K562 (cell line): Measurements from ENCODE around the gene EPB41L1. TPM values are rescaled to one million over a fixed set of nuclear protein-coding genes. Genes with fewer than 3 reads are reported as not detected.

Experiments used
- ATAC-seq: fragments of 200-7000 bp; cut with Tn5 transposase; 3 replicates; pipeline ENCODE4 v1.9.1; 2020; ENCODE audit warnings: moderate library complexity
- BruUV-seq: library from RNA; stranded (reverse); fragments of 400-500 nt; replicated peaks from 2 replicates; lab custom pipeline; 2021; lab: Mats Ljungman, UMichigan
- CTCF ChIA-PET: fragments of 300-600 bp; formaldehyde crosslinking; extraction: SDS; loops from one replicate; lab custom pipeline; 2021; ENCODE audit warnings: low intra/inter-chr PET ratio; lab: Yijun Ruan, JAX
- POLR2A ChIA-PET: fragments of 300-600, 350-650 bp; sonication (Branson Sonifier 250); formaldehyde crosslinking; extraction: SDS; loops from one replicate; lab custom pipeline; 2021; ENCODE audit warnings: antibody characterized with exemption, inconsistent platforms; lab: Yijun Ruan, JAX
- DNase-seq, 4 experiments: peaks; one replicate each; pipeline versions ENCODE4 v3.0.0 to v3.0.0-alpha.2; 2011 to 2018; ENCODE audit warnings: low spot score in 3 of 4, mixed read lengths in 3 of 4; ENCODE audit errors: extremely low read depth in 1 of 4
- FAIRE-seq: peaks from 2 replicates; lab custom pipeline; 2011; peaks lifted over from hg19 to GRCh38; lab: Jason Lieb, UNC
- H2AFZ ChIP-seq: 2 replicates; pipeline ENCODE4 v1.6.0; 2011; ENCODE audit warnings: low read depth, low read length, control low read depth, inconsistent platforms
- H3K27ac ChIP-seq: fragments of 200-600 bp; 3 replicates; pipeline ENCODE4 v1.8.0; 2011; ENCODE audit warnings: low read depth, mild to moderate bottlenecking, control low read depth, inconsistent platforms, low read length, moderate library complexity, mixed read lengths; ENCODE audit errors: extremely low read depth
- H3K27me3 ChIP-seq, 2 experiments: fragments of 300-600 bp in 1 of 2; 2 replicates in 1 of 2; 3 replicates in 1 of 2; pipeline versions ENCODE4 v1.6.0 to v1.8.0; 2011; ENCODE audit warnings: inconsistent platforms in 2 of 2, low read length in 2 of 2, mild to moderate bottlenecking in 1 of 2, mixed read lengths in 1 of 2, moderate library complexity in 1 of 2; ENCODE audit not compliant: control insufficient read depth in 2 of 2, insufficient read depth in 2 of 2
- H3K36me3 ChIP-seq: fragments of 300-600 bp; 3 replicates; pipeline ENCODE4 v1.8.0; 2011; ENCODE audit warnings: mild to moderate bottlenecking, low read length, inconsistent platforms; ENCODE audit not compliant: control insufficient read depth, insufficient read depth
- H3K4me1 ChIP-seq, 2 experiments: fragments of 200-600 bp in 1 of 2; replicated peaks in 1 of 2; 2 replicates in 1 of 2; 3 replicates in 1 of 2; pipeline versions ENCODE4 v1.5.1 to v1.8.0; 2011; ENCODE audit warnings: inconsistent platforms in 2 of 2, low read length in 2 of 2, mild to moderate bottlenecking in 1 of 2, mixed read lengths in 1 of 2, moderate library complexity in 1 of 2; ENCODE audit not compliant: control insufficient read depth in 2 of 2, insufficient read depth in 2 of 2
- H3K4me2 ChIP-seq: 2 replicates; pipeline ENCODE4 v1.6.1; 2011; ENCODE audit warnings: low read length, control low read depth, inconsistent platforms, mixed read lengths; ENCODE audit not compliant: insufficient read depth
- H3K4me3 ChIP-seq: fragments of 200-600 bp; sonication (generic), shearing (Covaris generic); 2 replicates; pipeline ENCODE4 v1.5.1; 2016; ENCODE audit warnings: control low read depth, inconsistent platforms
- H3K79me2 ChIP-seq: fragments of 200-600 bp; 3 replicates; pipeline ENCODE4 v1.8.0; 2011; ENCODE audit warnings: low read length, inconsistent platforms; ENCODE audit not compliant: control insufficient read depth, insufficient read depth
- H3K9ac ChIP-seq, 2 experiments: 2 replicates each; pipeline versions ENCODE4 v1.6.0 to v1.6.1; 2011; ENCODE audit warnings: low read depth in 2 of 2, low read length in 2 of 2, control low read depth in 1 of 2, inconsistent platforms in 1 of 2, mild to moderate bottlenecking in 1 of 2, mixed read lengths in 1 of 2; ENCODE audit not compliant: insufficient read depth in 1 of 2
- H3K9me1 ChIP-seq: one replicate; pipeline ENCODE4 v1.6.0; 2011; ENCODE audit warnings: inconsistent platforms, mild to moderate bottlenecking, low read length, moderate library complexity; ENCODE audit not compliant: control insufficient read depth, insufficient read depth
- H3K9me3 ChIP-seq: replicated peaks from 2 replicates; pipeline ENCODE4 v1.5.1; 2011; ENCODE audit warnings: low read depth, low read length, inconsistent platforms; ENCODE audit not compliant: control insufficient read depth, insufficient read depth
- H4K20me1 ChIP-seq: replicated peaks from 2 replicates; pipeline ENCODE4 v1.6.1; 2011; ENCODE audit warnings: low read length, inconsistent platforms, mixed read lengths; ENCODE audit not compliant: control insufficient read depth, insufficient read depth
- HMGN3 ChIP-seq: IDR thresholded peaks from 2 replicates; pipeline ENCODE4 v1.6.1; 2011; ENCODE audit warnings: borderline replicate concordance, low read depth, mild to moderate bottlenecking, mixed read lengths, low read length; ENCODE audit not compliant: insufficient read length; ENCODE audit errors: extremely low read depth
- HNRNPL ChIP-seq: fragments of 200-400 bp; formaldehyde crosslinking; IDR thresholded peaks from 2 replicates; pipeline ENCODE4 v1.6.1; 2017; ENCODE audit warnings: low read depth, mild to moderate bottlenecking, low read length
- JUN ChIP-seq, 2 experiments: sonication (generic) in 1 of 2; formaldehyde crosslinking in 1 of 2; IDR thresholded peaks; 2 replicates each; pipeline versions ENCODE4 v1.6.1 to v1.8.0; 2012 to 2022; ENCODE audit warnings: borderline replicate concordance in 2 of 2, mild to moderate bottlenecking in 2 of 2, improper control_type of control experiment in 1 of 2, low read depth in 1 of 2, low read length in 1 of 2, missing genetic modification reagents in 1 of 2
- KHSRP ChIP-seq: fragments of 450-650 bp; IDR thresholded peaks from 2 replicates; pipeline ENCODE4 v1.6.1; 2017
- NFYB ChIP-seq: IDR thresholded peaks from 2 replicates; pipeline ENCODE4 v1.6.1; 2011; ENCODE audit warnings: mild to moderate bottlenecking, moderate library complexity; ENCODE audit not compliant: insufficient read length; ENCODE audit errors: extremely low read depth
- NR3C1 ChIP-seq: sonication (generic); formaldehyde crosslinking; IDR thresholded peaks from 2 replicates; pipeline ENCODE4 v1.8.1; 2022; ENCODE audit warnings: missing genetic modification reagents
- PHB ChIP-seq: fragments of 250-450 bp; sonication (Bioruptor Pico); IDR thresholded peaks from 2 replicates; pipeline ENCODE4 v1.5.0; 2021
- RNF2 ChIP-seq: sonication (generic); IDR thresholded peaks from 2 replicates; pipeline ENCODE4 v1.6.1; 2016
- YBX1 ChIP-seq: fragments of 450-650 bp; IDR thresholded peaks from 2 replicates; pipeline ENCODE4 v1.7.1; 2016; ENCODE audit warnings: mild to moderate bottlenecking
- ZNF507 ChIP-seq: conservative IDR thresholded peaks from 2 replicates; pipeline ENCODE4 v1.6.1; 2017; ENCODE audit warnings: missing genetic modification characterization, missing compliant biosample characterization
- ZNF764 ChIP-seq: fragments of 250-450 bp; sonication (Bioruptor Pico); IDR thresholded peaks from 2 replicates; pipeline ENCODE4 v1.4.0; 2020; ENCODE audit warnings: low read depth, mild to moderate bottlenecking, moderate library complexity
- WGBS: fragments of 100-300 bp; shearing (Covaris generic); methylation state at CpG from one replicate; pipeline ENCODE4 v1.1.6; 2016; ENCODE audit warnings: low coverage, mixed read lengths; ENCODE audit not compliant: insufficient coverage; ENCODE audit errors: missing lambda C conversion rate; 5-methylcytosine and 5-hydroxymethylcytosine counted together
- in situ Hi-C: fragments of 300-500 bp; cut with MboI; formaldehyde crosslinking; loops from 4 replicates; pipeline ENCODE4 v1.15.0; 2018; ENCODE audit warnings: inconsistent platforms, mixed read lengths
- intact Hi-C: fragments of 100-400 bp; cut with micrococcal nuclease; formaldehyde crosslinking; loops from 2 replicates; pipeline ENCODE4 v1.14.2; 2022
- polyA plus RNA-seq, 8 experiments: library from polyadenylated mRNA; depleted of rRNA in 4 of 8; stranded (reverse) in 5 of 8; unstranded in 3 of 8; fragments of >200 nt; fragmentation: Nextera tagmentation in 2 of 8; fragmentation: Illumina TruSeq in 1 of 8; extraction: Ambion mirVana in 2 of 8; extraction: Trizol in 1 of 8; gene quantifications; 2 replicates each; pipeline versions ENCODE4 v1.2.1 to v1.2.3, GENCODE V29; 2011 to 2014; ENCODE audit warnings: inconsistent platforms in 1 of 8, missing spikeins in 1 of 8
- total RNA-seq, 7 experiments: library from RNA; depleted of rRNA in 6 of 7; stranded (reverse); fragments of >200 nt in 6 of 7; fragmentation: Illumina TruSeq in 2 of 7; extraction: Trizol in 2 of 7; gene quantifications; 2 replicates each; pipeline versions ENCODE4 v1.2.1 to v1.2.3, GENCODE V29; 2011 to 2021; ENCODE audit warnings: low replicate concordance in 1 of 7
- TF ChIP-seq, protein P1 (sequence below): fragments of 450-650 bp; conservative IDR thresholded peaks from 2 replicates; pipeline ENCODE4 v1.6.1; 2016; ENCODE audit warnings: missing genetic modification characterization, low read depth, mild to moderate bottlenecking, control low read depth, missing compliant biosample characterization
- TF ChIP-seq, protein P2 (sequence below): fragments of 150-350 bp; IDR thresholded peaks from 2 replicates; pipeline ENCODE4 v1.6.1; 2014; ENCODE audit warnings: low read depth, mild to moderate bottlenecking, low read length, borderline replicate concordance
- TF ChIP-seq, protein P3 (sequence below): fragments of 250-450 bp; sonication (Bioruptor Pico); IDR thresholded peaks from 2 replicates; pipeline ENCODE4 v1.5.0; 2021; ENCODE audit warnings: mild to moderate bottlenecking, borderline replicate concordance

Gene EPB41L1
- total and polyA plus RNA-seq, 9 of the 15 experiments (the other 6 are each of a cell fraction or from before 2014, with no cell fraction given): 0.11 to 4.3 (median 1.3) TPM

DNA sequence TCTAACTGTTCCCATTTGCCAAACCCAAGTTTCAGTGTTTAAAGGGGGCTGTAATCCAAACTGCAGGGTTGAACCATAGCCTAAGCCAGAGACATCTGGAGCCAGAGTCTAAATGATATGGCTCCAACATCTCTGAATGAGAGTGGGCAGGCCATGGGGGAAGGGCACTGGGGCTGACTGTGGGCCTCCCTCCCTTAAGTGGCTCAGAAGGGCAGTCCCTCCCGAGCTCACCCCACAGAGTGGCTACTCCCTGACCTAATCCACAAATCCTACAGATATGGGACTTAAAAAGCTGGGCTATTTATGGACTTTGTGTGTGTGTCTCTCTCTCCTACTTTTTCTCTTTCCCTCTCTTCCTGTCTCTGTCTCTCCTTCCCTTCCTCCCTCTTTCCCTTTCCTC lies 45.9 kb downstream of the EPB41L1 start:
- Histone ChIP-seq H3K4me3 (no peak overlapping the region), H2AFZ (no peak overlapping the region), H3K9me1 (no peaks in the 10 kb centered on the region), H3K4me2 (no peak overlapping the region), H3K9ac (no peak overlapping the region), H3K27ac (no peak overlapping the region), H3K36me3 (no peaks in the 10 kb centered on the region), H3K4me1 (no peaks in the 10 kb centered on the region), H3K9me3 (no peaks in the 10 kb centered on the region), H3K79me2 (no peaks in the 10 kb centered on the region), H3K27me3 (peaks cover 20 to 38% of the 10 kb centered on the region in 2 experiments; a peak in 4 of 5 replicates), H4K20me1 (peaks cover 10% of the 10 kb centered on the region; the same call in 1 of the 2 replicates)
- DNase-seq (no peak), FAIRE-seq (no peak), ATAC-seq (no peak)
- WGBS: 0% methylated on average over 1 of the region's 1 CpG
- BruUV-seq: no TSS peak
- intact Hi-C loops (no loop called here), in situ Hi-C loops (loop anchor here (25.0 kb wide), 1 partner anchor 237 kb away; no protein-coding TSS in a partner anchor)
- TF ChIP-seq NR3C1 (CRISPR knock-in tag): no peak
- TF ChIP-seq KHSRP: no peak
- TF ChIP-seq NFYB: no peak
- TF ChIP-seq JUN (IDR thresholded peaks at IDR 0.05; ENCODE audit: borderline replicate concordance, low read depth, low read length): no peak
- no peak for TF ChIP-seq JUN (CRISPR knock-in tag; IDR thresholded peaks at IDR 0.05; ENCODE audit: borderline replicate concordance)
- TF ChIP-seq, protein P1, sequence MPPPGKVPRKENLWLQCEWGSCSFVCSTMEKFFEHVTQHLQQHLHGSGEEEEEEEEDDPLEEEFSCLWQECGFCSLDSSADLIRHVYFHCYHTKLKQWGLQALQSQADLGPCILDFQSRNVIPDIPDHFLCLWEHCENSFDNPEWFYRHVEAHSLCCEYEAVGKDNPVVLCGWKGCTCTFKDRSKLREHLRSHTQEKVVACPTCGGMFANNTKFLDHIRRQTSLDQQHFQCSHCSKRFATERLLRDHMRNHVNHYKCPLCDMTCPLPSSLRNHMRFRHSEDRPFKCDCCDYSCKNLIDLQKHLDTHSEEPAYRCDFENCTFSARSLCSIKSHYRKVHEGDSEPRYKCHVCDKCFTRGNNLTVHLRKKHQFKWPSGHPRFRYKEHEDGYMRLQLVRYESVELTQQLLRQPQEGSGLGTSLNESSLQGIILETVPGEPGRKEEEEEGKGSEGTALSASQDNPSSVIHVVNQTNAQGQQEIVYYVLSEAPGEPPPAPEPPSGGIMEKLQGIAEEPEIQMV: no peak
- TF ChIP-seq HNRNPL: no peak
- TF ChIP-seq PHB (CRISPR knock-in tag): no peak
- TF ChIP-seq ZNF764 (CRISPR knock-in tag): no peak
- TF ChIP-seq YBX1: no peak
- no peak for TF ChIP-seq ZNF507 (tag)
- TF ChIP-seq, protein P2, sequence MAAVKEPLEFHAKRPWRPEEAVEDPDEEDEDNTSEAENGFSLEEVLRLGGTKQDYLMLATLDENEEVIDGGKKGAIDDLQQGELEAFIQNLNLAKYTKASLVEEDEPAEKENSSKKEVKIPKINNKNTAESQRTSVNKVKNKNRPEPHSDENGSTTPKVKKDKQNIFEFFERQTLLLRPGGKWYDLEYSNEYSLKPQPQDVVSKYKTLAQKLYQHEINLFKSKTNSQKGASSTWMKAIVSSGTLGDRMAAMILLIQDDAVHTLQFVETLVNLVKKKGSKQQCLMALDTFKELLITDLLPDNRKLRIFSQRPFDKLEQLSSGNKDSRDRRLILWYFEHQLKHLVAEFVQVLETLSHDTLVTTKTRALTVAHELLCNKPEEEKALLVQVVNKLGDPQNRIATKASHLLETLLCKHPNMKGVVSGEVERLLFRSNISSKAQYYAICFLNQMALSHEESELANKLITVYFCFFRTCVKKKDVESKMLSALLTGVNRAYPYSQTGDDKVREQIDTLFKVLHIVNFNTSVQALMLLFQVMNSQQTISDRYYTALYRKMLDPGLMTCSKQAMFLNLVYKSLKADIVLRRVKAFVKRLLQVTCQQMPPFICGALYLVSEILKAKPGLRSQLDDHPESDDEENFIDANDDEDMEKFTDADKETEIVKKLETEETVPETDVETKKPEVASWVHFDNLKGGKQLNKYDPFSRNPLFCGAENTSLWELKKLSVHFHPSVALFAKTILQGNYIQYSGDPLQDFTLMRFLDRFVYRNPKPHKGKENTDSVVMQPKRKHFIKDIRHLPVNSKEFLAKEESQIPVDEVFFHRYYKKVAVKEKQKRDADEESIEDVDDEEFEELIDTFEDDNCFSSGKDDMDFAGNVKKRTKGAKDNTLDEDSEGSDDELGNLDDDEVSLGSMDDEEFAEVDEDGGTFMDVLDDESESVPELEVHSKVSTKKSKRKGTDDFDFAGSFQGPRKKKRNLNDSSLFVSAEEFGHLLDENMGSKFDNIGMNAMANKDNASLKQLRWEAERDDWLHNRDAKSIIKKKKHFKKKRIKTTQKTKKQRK: no peak
- TF ChIP-seq, protein P3, sequence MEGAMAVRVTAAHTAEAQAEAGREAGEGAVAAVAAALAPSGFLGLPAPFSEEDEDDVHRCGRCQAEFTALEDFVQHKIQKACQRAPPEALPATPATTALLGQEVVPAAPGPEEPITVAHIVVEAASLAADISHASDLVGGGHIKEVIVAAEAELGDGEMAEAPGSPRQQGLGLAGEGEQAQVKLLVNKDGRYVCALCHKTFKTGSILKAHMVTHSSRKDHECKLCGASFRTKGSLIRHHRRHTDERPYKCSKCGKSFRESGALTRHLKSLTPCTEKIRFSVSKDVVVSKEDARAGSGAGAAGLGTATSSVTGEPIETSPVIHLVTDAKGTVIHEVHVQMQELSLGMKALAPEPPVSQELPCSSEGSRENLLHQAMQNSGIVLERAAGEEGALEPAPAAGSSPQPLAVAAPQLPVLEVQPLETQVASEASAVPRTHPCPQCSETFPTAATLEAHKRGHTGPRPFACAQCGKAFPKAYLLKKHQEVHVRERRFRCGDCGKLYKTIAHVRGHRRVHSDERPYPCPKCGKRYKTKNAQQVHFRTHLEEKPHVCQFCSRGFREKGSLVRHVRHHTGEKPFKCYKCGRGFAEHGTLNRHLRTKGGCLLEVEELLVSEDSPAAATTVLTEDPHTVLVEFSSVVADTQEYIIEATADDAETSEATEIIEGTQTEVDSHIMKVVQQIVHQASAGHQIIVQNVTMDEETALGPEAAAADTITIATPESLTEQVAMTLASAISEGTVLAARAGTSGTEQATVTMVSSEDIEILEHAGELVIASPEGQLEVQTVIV: no peak
- no peak for TF ChIP-seq HMGN3
- TF ChIP-seq RNF2: no peak
- ChIA-PET POLR2A (no interaction called here), CTCF (interaction anchor here (0.8 to 2.9 kb wide), 6 partner anchors 25 to 737 kb away, joined by 3 to 27 read pairs (median 8); no protein-coding TSS in a partner anchor)
